GM21529 (cell line): Measurements from ENCODE around the gene EFNA2.
"Not testable (repeated sequence)": the region's sequence is repeated elsewhere in the genome, so short reads cannot be mapped to it uniquely, and the experiment has no call there.

Experiments used
- ATAC-seq: cut with Tn5 transposase; IDR thresholded peaks from one replicate; pipeline ENCODE4 v1.9.1; 2021; ENCODE audit not compliant: unreplicated experiment

The EFNA2 gene

DNA sequence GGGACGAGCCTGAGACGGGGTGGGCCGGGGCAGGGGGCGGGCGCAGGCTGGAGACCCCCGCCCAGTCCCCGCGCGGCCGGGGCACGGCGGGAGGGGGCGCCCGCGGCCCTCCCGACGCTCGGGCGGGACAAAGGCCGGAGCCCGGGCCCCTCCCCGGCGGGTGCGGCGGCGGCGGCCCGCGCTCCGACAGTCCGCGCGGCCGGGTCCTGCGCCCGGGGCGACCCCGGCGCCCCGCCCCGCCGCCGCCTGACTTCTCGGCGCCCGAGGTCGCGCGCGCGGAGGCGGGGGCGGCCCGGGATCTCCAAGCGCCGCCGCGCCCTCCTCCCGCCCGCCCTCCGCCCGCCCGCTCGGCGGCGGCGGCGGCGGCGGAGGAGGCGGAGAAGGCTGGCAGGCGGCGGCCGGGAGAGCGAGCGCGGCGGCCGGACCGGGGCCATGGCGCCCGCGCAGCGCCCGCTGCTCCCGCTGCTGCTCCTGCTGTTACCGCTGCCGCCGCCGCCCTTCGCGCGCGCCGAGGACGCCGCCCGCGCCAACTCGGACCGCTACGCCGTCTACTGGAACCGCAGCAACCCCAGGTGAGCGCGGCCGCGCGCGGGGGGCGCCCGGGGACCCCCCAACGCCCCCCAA lies at the start of gene EFNA2:
Gene EFNA2, plus strand, starts transcription at position 137 of the 624 bp plus-strand sequence. Its CDS starts 296 bp downstream, at position 433.
- ATAC-seq = no peak

DNA sequence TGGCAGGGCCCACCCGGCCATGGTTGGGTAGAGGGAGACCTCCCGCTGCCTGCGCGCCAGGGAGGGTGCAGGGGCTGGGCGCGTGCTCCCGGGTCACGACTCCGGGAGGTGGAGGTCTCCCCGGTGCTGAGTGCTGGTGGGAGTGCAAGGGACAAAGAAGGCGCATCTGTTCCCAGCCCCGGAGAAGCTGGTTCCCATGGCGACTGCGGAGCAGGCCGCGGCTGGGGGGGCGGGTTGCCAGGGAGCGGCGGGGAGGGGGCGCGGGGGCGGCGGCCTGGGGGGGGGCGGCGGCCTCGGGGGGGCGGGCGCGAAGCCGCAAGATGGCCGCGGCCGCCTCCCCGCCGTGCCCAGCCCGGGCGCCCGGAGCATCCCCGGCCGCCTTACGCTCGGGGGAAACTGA lies 49.1 kb upstream of the EFNA2 start:
- ATAC-seq = no peak

DNA sequence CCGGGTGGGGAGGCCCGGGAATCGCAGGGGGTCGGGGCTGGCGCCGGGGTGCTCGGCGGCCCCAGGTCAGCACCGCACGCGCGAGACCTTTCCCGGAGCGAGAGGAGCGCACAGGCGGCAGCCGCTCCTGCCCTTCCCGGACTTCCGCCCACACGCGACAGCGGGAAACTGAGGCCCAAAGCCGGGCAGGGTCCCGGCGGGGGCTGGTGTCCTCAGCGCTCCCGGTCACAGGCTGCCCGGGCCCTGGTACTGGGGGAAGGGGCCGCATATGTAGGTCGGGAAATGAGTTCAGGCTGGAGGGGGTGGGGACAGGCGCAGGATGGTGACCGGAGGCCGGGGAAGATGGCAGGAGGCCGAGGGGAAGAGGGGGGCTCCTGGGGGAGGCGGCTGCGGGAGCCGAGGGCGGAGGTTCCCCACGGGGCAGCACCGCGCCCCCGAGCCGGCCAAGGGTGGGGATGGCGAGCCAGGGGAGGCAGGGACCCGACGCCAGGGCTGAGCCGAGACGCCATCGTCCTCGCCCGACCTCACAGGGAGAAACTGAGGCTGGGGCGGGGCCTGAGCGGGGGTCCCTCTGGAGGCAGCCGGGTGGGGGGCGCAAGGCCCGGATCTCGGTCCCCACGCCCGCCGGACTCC lies 48.5 kb upstream of the EFNA2 start:
- ATAC-seq = no peak

DNA sequence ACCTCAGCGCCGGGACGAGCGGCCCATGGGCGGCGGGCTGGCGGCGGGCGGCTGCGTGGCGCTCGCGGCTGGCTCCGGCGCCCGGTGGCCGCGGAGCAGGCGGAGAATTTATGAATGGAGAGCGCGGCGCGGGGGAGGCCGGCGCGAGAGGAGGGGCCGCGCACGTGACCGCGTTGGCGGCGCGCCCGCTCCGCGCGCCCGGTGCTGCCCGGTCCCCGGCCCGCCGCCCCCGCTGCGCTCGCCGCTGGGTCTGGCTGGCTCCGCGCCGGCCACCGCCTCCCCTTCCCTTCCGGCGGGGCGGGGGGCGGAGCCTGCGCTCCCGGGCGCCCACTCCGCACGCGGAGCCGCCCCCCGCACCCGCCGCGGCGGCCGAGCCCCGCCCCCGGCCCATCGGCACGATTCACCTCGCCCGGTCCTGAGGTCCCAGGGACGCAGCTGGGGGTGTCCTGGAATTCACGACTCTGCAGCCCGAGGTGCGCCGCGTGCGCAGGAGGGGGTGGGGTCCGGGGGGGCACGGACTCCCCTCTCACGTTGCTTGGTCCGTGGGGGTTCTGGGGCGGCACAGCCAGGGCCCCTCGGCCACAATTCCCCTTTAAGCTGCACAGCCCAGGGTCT lies 47.8 kb upstream of the EFNA2 start, which contains the start of gene CBARP:
Gene CBARP, minus strand, starts transcription at position 252 of the 615 bp plus-strand sequence. CDS start 1,905 bp downstream, outside the sequence.
- ATAC-seq = no peak

DNA sequence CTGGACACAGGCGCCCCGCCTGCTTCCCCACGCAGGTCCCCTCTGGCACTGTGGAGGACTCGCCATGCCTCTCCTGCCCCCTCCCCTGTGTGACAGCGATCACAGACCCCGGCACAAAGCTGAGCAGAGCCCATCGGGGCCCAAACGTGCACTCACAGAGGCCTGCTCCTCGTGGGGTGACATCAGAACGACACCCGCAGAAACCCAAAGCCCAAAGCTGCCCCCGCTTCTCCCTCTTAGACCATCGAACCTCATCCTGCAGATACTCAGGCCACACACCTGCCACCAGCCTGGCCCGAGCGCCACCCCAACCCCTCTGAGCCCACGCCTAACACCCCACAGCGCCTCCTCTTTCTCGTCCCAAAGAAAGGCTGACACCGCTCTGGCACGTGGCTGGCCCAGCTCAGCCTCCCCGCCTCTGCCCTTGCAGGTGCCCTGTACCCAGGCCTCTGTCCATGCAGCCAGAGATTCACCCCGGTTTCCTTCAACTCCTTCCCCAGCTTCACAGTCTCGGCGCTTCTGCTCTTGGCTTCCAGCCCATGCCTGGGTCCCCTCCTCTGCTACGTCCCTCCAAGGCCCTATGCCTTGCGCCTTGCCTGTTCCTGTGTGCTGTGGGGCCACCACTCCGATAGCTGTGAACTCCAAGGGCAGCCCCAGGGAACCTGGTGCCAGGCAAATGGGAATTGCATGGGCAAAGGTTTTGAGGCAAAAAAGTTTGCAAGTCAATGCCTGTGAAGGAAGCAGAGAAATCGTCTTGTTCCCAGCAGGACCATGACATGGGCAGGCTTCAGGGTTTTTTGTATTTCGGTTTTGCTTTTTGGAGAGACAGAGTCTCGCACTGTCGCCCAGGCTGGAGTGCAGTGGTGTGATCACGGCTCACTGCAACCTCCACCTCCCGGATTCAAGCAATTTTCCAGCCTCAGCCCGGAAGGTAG lies 47.0 kb upstream of the EFNA2 start:
- no peak for ATAC-seq

DNA sequence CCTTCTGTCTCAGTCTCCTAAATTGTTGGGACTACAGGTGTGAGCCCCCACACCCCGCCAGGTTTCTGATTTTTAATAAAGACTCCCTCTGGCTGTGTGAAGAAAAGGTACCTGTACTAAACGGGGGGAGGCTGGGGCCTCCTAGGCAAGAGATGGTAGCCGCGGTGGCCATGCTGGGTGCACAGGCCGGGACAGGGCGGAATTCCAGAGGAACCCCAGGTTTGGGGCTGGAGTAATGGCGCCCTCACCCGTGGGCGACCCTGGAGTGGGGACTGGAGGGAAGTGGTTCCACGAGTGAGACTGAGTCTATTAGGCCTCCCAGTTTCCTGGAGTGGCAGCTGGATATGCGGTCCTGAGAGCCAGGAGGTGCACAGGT lies 46.3 kb upstream of the EFNA2 start:
- no peak for ATAC-seq

DNA sequence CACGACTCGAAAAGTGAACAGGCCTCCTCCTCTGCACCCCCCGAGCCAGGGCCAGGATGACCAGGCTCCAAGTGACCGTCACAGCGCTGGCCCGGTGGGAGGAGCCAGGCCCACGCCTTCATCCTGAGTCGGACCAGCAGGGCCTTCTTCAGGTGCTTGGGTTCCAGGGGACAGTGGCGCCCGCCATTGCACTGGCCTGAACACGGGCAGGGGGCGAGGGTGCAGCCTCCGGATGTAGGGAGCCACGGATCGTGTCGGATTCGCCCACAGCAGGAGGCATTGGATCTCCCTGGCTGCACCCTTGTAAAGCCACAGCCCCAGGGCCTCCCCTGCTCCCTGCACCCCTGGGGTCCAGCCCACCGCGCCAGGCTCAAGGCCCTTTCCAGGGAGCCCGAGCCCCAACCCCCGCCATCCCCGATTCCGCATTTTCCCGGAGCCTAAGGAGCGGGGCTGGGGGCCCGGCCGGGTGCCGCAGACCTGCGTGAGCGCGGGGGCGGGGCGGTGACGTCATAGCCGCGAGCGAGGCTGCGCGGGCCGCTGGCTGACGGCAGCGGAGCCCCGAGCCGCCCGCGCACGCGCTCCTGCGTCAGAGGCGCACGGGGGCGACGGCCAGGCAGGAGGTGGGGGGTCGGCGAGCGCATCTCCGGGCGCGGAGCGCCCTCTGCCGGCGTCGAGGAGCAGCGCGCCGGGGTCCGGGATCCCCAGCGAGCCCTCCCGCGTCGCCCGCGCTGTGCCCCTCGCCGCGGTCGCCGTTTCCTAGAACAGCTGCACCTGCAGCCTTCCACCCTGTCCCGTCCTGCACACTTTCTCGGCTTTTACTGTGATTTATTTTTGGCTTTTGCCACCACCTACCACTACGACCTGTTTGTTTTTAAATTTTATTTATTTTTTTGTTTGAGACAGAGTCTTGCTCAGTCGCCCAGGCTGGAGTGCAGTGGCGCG lies 45.6 kb upstream of the EFNA2 start:
- ATAC-seq = peak; percentile 35

DNA sequence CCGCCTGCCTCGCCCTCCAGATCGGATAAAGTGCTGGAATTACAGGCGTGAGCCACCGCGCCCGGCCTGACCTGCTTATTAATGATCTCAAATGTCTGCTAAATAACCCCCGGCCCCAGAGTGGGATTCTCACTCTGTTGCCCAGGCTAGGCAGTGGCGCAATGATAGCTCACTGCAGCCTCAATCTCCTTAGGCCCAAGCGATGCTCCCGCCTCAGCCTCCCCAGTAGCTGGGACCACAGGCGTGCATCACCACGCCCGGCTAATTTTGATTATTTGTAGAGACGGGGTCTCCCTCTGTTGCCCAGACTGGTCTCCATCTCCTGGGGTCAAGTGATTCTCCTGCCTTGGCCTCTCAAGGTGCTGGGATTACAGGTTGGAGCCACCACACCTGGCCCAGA lies 44.7 kb upstream of the EFNA2 start:
- ATAC-seq = no peak

DNA sequence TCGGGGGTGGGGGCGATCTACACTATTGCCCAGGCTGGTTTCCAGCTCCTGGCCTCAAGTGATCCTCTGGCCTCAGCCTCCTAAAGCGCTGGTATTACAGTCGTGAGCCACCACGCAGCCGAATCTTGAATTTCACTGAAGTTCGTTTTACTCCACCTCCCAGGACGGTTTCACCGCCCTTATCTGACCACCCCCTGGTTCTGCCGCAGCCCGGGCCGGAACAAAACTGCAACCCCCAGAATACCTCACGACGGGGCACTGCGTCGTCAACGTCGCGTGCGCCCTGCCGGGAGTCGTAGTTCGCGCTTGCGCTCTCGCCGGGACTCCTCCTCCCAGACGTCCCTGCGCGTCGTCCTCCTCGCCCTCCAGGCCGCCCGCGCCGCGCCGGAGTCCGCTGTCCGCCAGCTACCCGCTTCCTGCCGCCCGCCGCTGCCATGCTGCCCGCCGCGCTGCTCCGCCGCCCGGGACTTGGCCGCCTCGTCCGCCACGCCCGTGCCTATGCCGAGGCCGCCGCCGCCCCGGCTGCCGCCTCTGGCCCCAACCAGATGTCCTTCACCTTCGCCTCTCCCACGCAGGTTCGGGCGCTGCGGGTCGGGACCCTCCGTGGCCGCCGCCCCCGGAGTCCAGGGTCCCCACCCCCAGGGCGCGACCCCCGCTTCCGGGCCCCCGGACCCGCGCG lies 44.1 kb upstream of the EFNA2 start, which contains the start of gene ATP5F1D:
Gene ATP5F1D, plus strand, starts transcription at position 335 of the 679 bp plus-strand sequence. Its CDS starts 100 bp downstream, at position 435.
- peak; percentile 45 for ATAC-seq

DNA sequence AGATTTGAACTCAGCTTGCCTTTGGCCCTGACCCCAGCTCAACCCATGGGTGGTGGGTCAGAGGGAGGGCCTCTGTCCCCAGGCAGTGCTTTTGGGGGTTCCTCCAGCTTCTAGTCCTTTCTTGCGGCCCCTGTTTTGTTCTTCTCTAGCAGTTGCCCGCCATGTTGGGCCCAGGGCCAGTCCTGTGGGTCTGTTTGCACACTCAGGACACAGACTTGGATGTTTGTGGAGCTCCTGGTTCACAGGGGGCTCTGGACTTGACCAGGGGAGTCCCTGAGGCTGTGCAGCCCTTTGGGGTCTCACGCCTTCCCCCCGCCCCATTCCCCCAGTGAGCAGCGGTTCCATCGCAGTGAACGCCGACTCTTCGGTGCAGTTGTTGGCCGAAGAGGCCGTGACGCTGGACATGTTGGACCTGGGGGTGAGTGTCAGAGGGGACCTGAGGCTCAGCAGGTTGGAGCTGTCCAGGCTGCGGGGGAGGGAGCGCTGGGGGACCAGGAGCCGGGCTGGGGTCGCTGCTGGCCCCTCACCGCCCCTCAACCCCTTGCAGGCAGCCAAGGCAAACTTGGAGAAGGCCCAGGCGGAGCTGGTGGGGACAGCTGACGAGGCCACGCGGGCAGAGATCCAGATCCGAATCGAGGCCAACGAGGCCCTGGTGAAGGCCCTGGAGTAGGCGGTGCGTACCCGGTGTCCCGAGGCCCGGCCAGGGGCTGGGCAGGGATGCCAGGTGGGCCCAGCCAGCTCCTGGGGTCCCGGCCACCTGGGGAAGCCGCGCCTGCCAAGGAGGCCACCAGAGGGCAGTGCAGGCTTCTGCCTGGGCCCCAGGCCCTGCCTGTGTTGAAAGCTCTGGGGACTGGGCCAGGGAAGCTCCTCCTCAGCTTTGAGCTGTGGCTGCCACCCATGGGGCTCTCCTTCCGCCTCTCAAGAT lies 41.6 kb upstream of the EFNA2 start:
- ATAC-seq = no peak

DNA sequence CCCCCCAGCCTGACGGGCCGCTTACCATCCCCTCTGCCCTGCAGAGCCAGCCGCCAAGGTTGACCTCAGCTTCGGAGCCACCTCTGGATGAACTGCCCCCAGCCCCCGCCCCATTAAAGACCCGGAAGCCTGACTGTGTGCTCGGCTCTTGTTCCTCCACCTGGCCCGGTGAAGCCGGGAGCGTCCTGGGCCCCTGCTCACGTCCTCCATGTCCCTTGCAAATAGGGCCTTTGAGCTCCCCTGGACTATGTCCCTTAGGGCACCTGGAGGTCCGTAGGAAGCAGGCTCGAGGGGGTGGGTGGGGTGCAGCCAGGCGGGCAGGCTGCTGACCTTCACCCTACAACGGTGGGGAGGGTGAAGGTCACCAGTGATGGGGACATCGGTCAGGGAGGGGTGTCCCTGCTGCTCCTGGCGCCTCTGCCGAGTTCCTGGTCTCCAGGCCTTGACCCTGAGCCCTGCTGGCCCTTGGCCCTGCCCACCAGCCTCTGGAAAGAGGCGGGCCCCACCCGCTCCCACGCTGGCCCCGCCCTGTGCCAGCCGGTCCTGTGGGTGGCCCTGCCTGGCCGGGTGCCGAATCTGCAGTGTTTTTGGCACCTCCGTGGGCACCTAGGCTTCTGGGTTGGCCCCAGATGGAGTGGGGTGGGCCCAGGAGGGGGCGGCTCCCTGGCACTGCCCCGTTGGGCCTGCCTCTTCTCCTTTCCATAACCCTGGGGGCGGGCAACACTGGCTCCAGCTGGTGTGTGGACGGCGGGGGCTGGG lies 40.8 kb upstream of the EFNA2 start:
- ATAC-seq = no peak

DNA sequence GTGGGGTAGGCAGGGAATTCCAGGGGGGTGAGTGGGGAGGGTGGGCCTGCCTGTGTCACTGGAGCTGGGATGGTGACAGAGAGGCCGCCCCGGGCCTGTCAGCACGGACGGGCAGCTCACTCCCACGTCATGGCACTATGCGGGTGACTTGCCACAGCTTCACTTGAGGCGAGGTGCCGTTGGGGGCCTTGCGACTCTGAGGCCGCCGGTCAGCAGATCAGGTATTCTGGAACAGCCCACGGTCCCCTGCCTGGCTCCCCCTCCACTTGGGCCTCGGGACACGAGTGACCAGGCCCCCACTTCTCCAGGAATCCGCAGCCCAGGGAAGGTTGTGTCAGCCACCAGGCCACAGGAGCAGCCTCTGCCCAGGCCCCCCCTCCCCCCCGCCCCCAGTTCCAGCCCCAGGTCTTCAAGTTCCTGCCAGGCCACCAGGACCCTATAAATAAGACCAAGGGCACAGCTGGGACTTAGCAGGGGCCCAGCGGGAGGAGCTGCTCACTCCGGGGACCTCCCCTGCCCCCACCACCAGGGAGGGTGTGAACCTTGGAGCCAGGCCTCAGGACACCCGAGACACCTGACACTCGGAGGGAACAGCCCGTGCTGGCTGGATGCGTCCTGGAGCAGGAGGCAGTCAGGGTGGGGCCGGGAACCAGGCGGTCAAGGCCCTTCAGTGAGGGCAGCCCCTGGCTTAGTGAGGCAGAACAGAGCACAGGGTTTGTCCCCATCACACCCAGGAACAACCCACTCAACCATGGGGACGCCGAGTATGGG lies 40.0 kb upstream of the EFNA2 start:
- ATAC-seq = no peak

DNA sequence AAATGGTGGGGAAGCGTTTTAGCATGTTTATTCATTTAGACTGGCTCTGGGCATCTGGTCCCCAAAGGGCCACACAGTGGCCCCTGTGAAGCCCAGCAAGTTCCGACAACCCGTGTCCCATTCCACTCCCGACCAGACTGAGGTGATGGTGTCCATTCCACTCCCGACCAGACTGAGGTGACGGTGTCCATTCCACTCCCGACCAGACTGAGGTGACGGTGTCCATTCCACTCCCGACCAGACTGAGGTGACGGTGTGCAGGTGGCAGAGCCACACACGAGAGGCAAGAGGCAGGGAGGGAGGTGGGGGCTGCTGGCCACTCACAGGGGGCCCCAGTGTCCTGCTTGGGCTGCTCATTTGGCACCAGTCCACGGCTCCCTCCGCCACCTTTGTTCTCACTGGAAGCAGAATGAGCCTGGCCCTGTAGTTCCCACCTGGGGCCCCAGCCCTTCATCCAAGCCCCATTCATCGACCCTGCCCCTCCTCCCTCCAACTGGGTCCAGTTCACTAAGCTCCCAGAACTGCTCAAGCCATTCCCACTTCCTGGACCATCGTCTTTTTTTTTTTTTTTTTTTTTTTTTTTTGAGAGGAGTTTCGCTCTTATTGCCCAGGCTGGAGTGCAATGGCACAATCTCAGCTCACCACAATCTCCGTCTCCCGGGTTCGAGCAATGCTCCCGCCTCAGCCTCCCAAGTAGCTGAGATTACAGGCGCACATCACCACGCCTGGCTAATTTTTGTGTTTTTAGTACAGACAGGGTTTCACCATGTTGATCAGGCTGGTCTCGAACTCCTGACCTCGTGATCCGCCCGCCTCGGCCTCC lies 39.2 kb upstream of the EFNA2 start:
- not testable (repeated sequence) for ATAC-seq

DNA sequence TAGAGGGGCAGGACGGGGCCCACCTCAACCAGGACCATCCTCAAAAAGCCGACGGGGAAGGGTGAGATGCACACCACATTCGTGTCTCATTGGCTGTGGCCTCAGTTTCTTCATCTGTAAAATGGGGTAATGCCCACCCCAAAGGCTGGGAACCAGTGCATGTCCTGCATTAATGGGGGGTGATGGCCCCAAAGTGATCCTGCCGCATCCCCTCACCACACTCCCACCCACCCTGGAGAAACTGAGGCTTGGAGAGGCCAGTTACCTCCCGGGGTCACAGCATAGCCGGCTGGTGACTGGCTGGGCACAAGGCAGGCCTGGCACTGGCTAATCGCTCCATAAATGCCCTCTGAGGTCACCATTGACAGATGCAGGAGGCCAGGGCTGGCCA lies 37.9 kb upstream of the EFNA2 start:
- no peak for ATAC-seq

DNA sequence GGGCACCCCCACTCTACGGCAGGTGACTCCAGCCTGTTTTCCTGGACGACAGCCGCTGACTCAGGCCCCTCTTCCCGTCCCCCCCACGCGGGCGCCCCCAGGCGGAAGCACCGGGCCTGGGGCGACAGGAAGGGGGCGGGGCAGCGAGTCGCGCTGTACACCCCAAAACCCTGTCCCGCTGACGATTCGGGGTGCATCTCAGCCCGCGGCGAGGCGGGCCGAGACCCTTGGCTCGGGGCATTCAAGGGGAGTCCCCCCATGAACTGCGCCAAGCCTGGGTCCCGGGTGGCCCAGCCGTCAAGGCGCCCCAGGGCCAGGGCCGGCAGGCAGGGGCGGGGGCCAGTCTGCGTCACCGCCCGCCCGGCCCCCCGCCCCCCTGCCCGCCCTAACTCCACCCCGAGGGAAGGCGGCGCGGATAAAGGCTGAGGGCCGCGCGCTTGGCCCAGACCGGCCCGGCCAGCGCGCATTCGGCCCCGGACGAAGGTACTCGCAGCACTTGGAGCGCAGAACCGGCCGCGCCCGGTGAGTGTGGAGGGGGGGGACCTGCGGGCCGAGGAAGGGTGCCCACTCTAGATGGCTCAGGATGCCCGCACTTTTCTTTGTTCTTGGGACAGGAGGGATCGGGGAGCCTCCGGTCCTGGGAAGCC lies 37.4 kb upstream of the EFNA2 start, which contains the start of gene MIDN:
Gene MIDN, plus strand, starts transcription at position 445 of the 647 bp plus-strand sequence. CDS start 1,714 bp downstream, outside the sequence.
- peak; percentile 12 for ATAC-seq
